C4-2B (cell line): ENCODE data around the gene RNF169.

Experiments used
- H3K27ac ChIP-seq: fragments of 450-650 bp; 2 replicates; pipeline ENCODE4 v1.5.1; 2017
- ZFX ChIP-seq: fragments of 450-650 bp; IDR thresholded peaks from 2 replicates; pipeline ENCODE4 v1.6.1; 2017
- TF ChIP-seq, protein P1 (sequence below): fragments of 450-650 bp; conservative IDR thresholded peaks from 2 replicates; pipeline ENCODE4 v1.5.1; 2017; ENCODE audit warnings: mild to moderate bottlenecking

The RNF169 gene

DNA sequence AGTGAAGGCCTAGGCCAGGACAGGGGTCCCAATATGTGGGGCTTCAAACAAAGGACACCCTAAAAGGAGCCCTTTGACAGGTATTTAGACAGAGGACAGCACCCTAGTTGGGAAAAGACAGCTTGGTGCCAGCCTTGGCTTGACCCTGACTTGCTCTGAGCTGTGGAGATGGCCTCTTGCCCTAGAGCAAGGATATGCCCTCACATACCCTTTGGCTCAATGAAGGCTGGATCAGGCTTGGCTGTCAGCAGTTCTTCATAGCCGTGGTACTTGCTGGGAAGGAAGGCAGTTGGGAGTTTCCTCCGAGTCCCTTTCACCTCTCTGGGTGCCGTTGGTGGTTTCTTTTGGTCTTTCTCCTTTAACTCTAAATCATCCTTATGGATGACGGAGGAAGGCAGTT, 96.2 kb downstream of the RNF169 start:
- no peak for TF ChIP-seq ZFX
- TF ChIP-seq, protein P1, sequence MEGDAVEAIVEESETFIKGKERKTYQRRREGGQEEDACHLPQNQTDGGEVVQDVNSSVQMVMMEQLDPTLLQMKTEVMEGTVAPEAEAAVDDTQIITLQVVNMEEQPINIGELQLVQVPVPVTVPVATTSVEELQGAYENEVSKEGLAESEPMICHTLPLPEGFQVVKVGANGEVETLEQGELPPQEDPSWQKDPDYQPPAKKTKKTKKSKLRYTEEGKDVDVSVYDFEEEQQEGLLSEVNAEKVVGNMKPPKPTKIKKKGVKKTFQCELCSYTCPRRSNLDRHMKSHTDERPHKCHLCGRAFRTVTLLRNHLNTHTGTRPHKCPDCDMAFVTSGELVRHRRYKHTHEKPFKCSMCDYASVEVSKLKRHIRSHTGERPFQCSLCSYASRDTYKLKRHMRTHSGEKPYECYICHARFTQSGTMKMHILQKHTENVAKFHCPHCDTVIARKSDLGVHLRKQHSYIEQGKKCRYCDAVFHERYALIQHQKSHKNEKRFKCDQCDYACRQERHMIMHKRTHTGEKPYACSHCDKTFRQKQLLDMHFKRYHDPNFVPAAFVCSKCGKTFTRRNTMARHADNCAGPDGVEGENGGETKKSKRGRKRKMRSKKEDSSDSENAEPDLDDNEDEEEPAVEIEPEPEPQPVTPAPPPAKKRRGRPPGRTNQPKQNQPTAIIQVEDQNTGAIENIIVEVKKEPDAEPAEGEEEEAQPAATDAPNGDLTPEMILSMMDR = no peak
- no peak overlapping the region for H3K27ac ChIP-seq

DNA sequence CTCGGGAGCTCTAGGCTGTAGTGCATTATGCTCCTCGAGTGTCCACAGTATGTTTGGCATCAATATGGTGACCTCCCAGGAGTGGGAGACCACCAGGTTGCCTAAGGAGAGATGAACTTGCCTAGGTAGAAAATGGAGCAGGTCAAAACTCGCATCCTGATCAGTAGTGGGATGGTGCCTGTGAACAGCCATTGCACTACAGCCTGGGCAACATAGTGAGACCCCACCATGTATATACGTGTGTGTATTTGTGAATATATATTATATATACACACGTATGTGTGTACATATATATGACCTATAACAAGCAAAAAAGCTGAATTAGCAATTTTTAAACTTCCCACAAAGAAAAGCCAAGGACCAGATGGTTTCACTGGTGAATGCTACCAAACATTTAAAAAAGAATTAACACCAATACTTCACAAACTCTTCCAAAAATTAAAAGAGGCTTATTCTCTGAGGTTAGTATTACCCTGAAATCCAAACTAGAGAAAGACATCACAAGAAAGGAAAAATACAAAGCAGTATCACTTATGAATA, 97.4 kb downstream of the RNF169 start:
- TF ChIP-seq ZFX = no peak
- TF ChIP-seq, protein P1 = no peak
- no peak overlapping the region for H3K27ac ChIP-seq

DNA sequence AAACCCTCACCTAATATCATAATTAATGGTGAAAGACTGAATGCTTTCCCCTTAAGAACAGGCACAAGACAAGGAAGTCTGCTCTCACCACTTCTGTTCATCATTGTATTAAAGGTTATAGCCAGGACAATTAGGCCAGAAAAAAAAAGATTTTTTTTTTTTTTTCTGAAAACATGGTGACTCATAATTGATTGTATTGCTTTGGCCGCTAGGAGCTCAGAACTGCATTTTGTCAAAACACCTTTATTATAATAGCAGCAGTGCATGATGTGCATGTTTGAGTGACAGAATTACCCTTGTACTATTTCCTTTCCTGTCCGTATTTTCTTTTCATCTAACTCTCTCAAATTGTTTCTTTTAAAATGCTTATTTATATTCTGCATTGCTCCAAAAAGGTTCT, 98.1 kb downstream of the RNF169 start:
- H3K27ac ChIP-seq = no peak overlapping the region
- TF ChIP-seq, protein P1 = no peak
- TF ChIP-seq ZFX = no peak

- no peak overlapping the region for H3K27ac ChIP-seq
- TF ChIP-seq, protein P1 = no peak
- no peak for TF ChIP-seq ZFX
These were observed 98.7 kb downstream of the RNF169 start for GRCh38 chr11:74847395-74847794.

DNA sequence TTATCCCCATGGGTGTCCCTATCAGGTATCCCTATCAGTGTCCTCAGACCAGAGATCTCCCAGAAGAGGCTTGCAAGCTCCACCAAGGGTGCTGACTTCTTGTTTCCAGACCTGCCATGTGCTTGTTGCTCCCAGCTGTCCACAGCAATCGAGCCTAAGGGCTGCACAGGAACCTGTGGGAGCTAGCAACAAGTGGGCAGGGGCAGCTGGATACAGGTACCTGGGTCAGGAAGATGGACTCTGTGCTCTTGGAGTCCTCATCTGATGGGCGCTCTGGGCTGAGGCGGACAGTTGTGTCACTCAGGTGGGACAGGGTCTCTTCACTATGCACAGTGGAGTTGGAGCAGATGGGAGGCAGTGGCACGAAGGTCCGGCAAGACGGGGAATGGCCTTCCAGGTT, 99.2 kb downstream of the RNF169 start:
- H3K27ac ChIP-seq = no peak overlapping the region
- TF ChIP-seq, protein P1 = no peak

GRCh38 chr11:74849525-74850391, 101.1 kb downstream of the RNF169 start:
- no peak overlapping the region for H3K27ac ChIP-seq
- no peak for TF ChIP-seq ZFX
- TF ChIP-seq, protein P1 = no peak

- TF ChIP-seq, protein P1 = no peak
- no peak for TF ChIP-seq ZFX
- H3K27ac ChIP-seq = no peak overlapping the region
These were observed 104.6 kb downstream of the RNF169 start for GRCh38 chr11:74853223-74853622.
